GM13976 (cell line): ENCODE data around the gene PLEKHF1.
A peak's percentile ranks its signal among the peaks of the same experiment; 100 is the strongest.
"Not testable (repeated sequence)": the region's sequence is repeated elsewhere in the genome, so short reads cannot be mapped to it uniquely, and the experiment has no call there.

Source experiments
- DNase-seq: peaks from one replicate; pipeline ENCODE4 v3.0.0; 2012; ENCODE audit warnings: low spot score
- in situ Hi-C: fragments of 300-500 bp; cut with MboI; formaldehyde crosslinking; loops from one replicate; pipeline ENCODE4 v1.12.0; 2022; ENCODE audit warnings: low sequenced_read_pairs, mixed read lengths, inconsistent platforms; ENCODE audit not compliant: unreplicated experiment
- TF ChIP-seq, protein P1 (sequence below): IDR thresholded peaks from 2 replicates; pipeline ENCODE4 v1.5.1; 2012; ENCODE audit warnings: borderline replicate concordance, mild to moderate bottlenecking; ENCODE audit not compliant: insufficient read depth; ENCODE audit errors: extremely low read depth, missing control alignments, control extremely low read depth

PLEKHF1 gene

DNA sequence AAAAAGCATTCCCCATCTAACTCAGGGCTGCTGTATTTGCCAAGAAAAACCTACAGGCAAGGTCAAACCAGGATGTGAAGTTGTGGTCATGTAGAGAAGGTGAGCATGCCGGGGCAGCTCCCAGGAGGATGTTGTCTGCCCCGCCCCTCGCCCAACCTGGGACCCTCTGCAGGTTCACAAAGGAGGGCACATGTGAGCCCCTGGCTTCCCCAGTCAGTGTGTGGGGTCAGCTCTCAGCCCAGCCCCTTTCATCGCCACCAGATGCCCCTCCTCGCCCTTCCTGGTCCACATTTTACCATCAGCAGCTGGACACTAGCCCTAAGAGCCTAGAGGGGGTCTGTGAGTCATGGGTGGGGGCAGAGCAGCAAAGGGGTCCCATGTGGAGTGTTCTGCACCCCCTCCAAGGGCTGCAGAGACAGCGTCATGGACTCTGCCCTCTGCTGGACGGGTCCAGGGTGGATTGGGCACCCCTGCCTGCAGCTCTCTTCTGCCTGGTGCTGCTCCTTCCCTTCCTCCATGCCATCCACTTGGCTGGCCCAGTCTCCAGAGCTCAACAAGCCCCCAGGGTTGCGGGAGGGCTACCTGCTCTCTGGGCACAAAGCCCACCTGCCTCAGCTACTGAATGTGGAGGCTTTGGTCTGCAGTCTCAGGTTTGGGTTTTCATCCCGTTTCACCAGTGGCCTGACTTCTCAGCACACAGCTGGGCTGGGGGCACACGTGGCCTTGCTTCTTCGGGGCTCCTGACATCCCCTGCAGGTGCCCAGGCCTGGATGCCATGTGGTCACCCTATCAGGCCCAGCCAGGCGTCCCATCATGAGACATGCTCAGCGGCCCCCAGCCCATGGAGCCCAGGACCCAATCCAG lies 3.7 kb downstream of the PLEKHF1 start:
- no peak for DNase-seq
- TF ChIP-seq, protein P1, sequence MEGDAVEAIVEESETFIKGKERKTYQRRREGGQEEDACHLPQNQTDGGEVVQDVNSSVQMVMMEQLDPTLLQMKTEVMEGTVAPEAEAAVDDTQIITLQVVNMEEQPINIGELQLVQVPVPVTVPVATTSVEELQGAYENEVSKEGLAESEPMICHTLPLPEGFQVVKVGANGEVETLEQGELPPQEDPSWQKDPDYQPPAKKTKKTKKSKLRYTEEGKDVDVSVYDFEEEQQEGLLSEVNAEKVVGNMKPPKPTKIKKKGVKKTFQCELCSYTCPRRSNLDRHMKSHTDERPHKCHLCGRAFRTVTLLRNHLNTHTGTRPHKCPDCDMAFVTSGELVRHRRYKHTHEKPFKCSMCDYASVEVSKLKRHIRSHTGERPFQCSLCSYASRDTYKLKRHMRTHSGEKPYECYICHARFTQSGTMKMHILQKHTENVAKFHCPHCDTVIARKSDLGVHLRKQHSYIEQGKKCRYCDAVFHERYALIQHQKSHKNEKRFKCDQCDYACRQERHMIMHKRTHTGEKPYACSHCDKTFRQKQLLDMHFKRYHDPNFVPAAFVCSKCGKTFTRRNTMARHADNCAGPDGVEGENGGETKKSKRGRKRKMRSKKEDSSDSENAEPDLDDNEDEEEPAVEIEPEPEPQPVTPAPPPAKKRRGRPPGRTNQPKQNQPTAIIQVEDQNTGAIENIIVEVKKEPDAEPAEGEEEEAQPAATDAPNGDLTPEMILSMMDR = peak; percentile 19
- in situ Hi-C loops = no loop called here

DNA sequence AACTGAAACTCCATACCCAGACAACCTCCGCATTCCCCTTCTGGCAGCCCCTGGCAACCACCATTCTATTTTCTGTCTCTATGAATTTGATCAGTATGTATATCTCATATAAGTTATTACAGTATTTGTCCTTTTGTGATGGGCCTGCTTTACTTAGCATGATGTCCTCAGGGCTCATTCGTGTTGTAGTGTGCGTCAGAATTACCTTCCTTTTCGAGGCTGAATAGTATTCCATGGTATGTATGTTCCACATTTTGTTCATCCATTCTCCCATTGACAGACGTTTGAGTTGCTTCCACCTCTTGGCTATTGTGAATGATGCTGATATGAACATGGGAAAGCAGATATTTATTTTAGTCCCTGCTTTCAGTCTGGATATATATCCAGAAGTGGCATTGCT lies 5.0 kb downstream of the PLEKHF1 start:
- TF ChIP-seq, protein P1 = no peak
- in situ Hi-C loops = no loop called here
- no peak for DNase-seq

DNA sequence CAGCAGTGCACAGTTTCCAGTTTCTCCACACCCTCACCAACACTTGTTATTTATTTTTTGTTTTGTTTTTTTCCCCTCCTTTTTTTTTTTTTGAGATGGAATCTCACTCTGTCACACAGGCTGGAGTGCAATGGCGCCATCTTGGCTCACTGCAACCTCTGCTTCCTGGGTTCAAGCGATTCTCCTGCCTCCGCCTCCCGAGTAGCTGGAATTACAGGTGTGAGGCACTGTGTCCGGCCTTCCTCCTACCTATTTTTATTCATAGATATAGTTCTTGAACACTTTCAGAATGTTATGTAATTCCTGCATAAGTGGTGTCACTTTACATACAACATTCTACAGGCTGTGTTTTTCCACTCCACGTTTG lies 5.7 kb downstream of the PLEKHF1 start:
- in situ Hi-C loops, DNase-seq: not testable (repeated sequence)
- TF ChIP-seq, protein P1 = peak; percentile 7

DNA sequence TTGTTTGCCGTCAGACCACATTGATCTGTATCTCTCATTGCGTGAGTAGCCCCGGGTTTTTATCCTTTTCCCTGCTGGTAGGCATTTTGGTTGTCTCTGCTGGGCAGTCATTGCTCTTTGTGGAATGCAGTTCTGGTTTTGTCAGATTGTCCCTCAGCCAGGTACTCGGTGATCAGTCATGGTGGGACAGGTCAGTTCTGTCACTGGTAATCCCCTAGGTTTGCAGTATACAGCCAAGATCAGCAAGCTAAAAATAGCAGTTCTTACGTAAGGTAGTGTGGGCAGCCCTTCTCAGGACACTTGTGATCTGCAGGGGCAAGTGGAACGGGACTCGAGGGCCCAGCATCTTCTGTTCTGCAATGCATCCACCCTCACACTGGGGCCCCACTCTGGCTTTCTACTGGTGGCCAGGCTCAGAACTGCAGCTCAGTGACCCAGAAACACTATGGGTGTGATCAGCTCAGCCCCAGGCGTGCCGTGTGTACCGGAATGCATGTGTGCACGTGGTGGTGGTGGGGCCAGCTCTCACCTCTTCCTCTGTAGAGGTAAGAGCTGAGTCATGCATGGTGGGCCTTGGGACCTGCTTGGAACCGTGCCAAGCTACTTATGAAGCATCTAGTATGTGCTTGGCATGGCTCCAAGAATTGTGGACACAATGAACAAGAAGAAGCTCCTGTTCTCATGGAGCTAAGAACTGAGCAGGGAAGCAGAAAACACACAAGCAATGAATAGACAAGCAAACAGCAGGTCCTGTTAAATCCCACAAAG lies 6.3 kb downstream of the PLEKHF1 start:
- in situ Hi-C loops = no loop called here
- DNase-seq = peak; percentile 79
- TF ChIP-seq, protein P1 = peak; percentile 16

DNA sequence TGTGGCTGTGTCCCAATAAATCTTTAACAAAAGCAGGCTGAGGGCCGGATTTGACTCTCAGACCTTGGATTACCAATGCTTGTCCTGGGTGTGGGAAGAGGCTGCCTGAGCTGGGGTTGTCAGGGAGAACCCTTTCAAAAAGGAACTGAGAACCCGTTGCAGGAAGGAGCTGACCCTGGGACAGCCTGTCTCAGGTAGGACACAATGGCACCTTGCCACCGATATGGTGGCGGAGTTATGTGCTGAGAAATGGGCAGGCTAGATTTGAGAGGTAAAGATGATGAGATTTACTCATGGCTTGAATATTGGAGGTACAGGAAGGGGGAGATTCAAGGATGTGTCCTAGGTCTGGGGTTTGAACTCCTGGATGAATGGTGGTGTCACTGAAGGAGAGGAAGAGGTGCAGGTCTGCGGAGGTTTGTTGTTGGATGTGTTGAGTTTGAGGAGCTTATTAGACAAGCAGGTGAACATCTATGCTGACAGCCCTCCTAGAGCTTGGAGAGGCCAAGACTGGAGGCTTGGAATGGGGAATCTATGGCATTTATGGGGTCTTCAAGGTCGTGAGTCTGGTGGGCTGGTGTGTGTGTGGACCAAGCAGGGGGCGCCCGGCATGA lies 7.2 kb downstream of the PLEKHF1 start:
- in situ Hi-C loops = no loop called here
- TF ChIP-seq, protein P1 = no peak
- no peak for DNase-seq

DNA sequence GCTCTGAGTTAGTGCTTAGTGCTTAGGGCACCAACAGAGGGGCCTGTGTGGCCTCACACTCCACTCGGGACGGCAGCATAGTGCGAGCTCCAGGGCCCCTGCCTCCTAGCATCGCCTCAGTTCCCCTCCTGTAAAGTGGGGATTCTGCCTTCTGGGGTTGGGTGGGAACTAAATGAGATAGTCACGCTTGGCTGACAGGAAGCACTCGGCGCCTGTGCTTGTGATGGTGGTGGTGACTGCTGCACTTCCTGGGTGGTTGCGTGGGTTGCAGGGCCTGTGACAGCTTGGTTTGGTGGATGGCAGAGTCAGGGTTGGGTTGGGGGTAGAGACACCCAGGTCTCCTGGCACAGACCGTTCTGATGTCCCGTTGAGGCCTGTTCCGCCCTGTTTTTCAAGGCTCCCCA lies 7.7 kb downstream of the PLEKHF1 start:
- DNase-seq = peak; percentile 75
- TF ChIP-seq, protein P1 = no peak
- in situ Hi-C loops = no loop called here
